ENCODE results near the gene TAPT1. TPM values are rescaled to one million over a fixed set of nuclear protein-coding genes. Genes with fewer than 3 reads are reported as not detected.

TAPT1 gene
- total RNA-seq, 3 donors from 2014 or later = 39.7 to 52.5 (median 43.0) TPM

- TF ChIP-seq CTCF (IDR thresholded peaks at IDR 0.05) = no peak
- no peak for TF ChIP-seq POLR2A (IDR thresholded peaks at IDR 0.05)
- no peak for TF ChIP-seq POLR2AphosphoS5 (IDR thresholded peaks at IDR 0.05)
- no peak for DNase-seq (ENCODE audit: low spot score in 2 of 2)
- Histone ChIP-seq H3K27ac (no peak overlapping the region), H3K27me3 (no peaks in the 10 kb centered on the region), H3K9me3 (no peaks in the 10 kb centered on the region), H3K36me3 (peaks cover 8% of the 10 kb centered on the region), H3K4me1 (no peaks in the 10 kb centered on the region), H3K4me3 (no peak overlapping the region)
- intact Hi-C loops (cut with DNase I; ENCODE audit: low total_unique reads) = no loop called here
These were observed 58.1 kb downstream of the TAPT1 start for GRCh38 chr4:16168144-16168543.

GRCh38 chr4:16165931-16166330 is 60.3 kb downstream of the TAPT1 start:
- H3K36me3 ChIP-seq = peaks cover 8% of the 10 kb centered on the region
- TF ChIP-seq POLR2A (IDR thresholded peaks at IDR 0.05) = no peak
- no peak for TF ChIP-seq POLR2AphosphoS5 (IDR thresholded peaks at IDR 0.05)
- no peak for TF ChIP-seq CTCF (IDR thresholded peaks at IDR 0.05)
- no peak overlapping the region for H3K4me3 ChIP-seq
- H3K27me3 ChIP-seq = no peaks in the 10 kb centered on the region
- no peaks in the 10 kb centered on the region for H3K4me1 ChIP-seq
- no peak overlapping the region for H3K27ac ChIP-seq
- H3K9me3 ChIP-seq = no peaks in the 10 kb centered on the region
- DNase-seq (ENCODE audit: low spot score in 2 of 2) = no peak
- intact Hi-C loops (cut with DNase I; ENCODE audit: low total_unique reads) = no loop called here

- intact Hi-C loops (cut with DNase I; ENCODE audit: low total_unique reads) = no loop called here
- TF ChIP-seq POLR2AphosphoS5 (IDR thresholded peaks at IDR 0.05) = no peak
- TF ChIP-seq CTCF (IDR thresholded peaks at IDR 0.05) = no peak
- TF ChIP-seq POLR2A (IDR thresholded peaks at IDR 0.05) = no peak
- DNase-seq (ENCODE audit: low spot score in 2 of 2) = no peak
- no peaks in the 10 kb centered on the region for H3K36me3 ChIP-seq
- H3K27ac ChIP-seq = no peak overlapping the region
- no peaks in the 10 kb centered on the region for H3K27me3 ChIP-seq
- H3K9me3 ChIP-seq = no peaks in the 10 kb centered on the region
- no peaks in the 10 kb centered on the region for H3K4me1 ChIP-seq
- no peak overlapping the region for H3K4me3 ChIP-seq
These were observed 63.4 kb downstream of the TAPT1 start for GRCh38 chr4:16162891-16163290.

GRCh38 chr4:16161851-16162408 is 64.3 kb downstream of the TAPT1 start:
- Histone ChIP-seq H3K36me3 (no peaks in the 10 kb centered on the region), H3K4me3 (no peak overlapping the region), H3K4me1 (no peaks in the 10 kb centered on the region), H3K9me3 (no peaks in the 10 kb centered on the region), H3K27ac (no peak overlapping the region), H3K27me3 (no peaks in the 10 kb centered on the region)
- intact Hi-C loops (cut with DNase I; ENCODE audit: low total_unique reads) = no loop called here
- DNase-seq (ENCODE audit: low spot score in 2 of 2) = no peak
- TF ChIP-seq CTCF (IDR thresholded peaks at IDR 0.05) (no peak), POLR2AphosphoS5 (IDR thresholded peaks at IDR 0.05) (no peak), POLR2A (IDR thresholded peaks at IDR 0.05) (no peak)

- no peak for DNase-seq (ENCODE audit: low spot score in 2 of 2)
- intact Hi-C loops (cut with DNase I; ENCODE audit: low total_unique reads) = no loop called here
- no peaks in the 10 kb centered on the region for H3K9me3 ChIP-seq
- no peaks in the 10 kb centered on the region for H3K4me1 ChIP-seq
- TF ChIP-seq POLR2A (IDR thresholded peaks at IDR 0.05) (no peak), CTCF (IDR thresholded peaks at IDR 0.05) (no peak), POLR2AphosphoS5 (IDR thresholded peaks at IDR 0.05) (no peak)
- H3K27ac ChIP-seq = no peak overlapping the region
- H3K4me3 ChIP-seq = no peak overlapping the region
- no peaks in the 10 kb centered on the region for H3K36me3 ChIP-seq
- no peaks in the 10 kb centered on the region for H3K27me3 ChIP-seq
These were observed 65.8 kb downstream of the TAPT1 start for GRCh38 chr4:16160457-16160856.
